NCI-H345 treated with DMSO at 0.1 percent for 48 hours (cell line): Measurements from ENCODE around the gene UBAP1L.

Experiments
- DNase-seq: peaks from one replicate; lab custom pipeline; 2025; ENCODE audit not compliant: unreplicated experiment; lab: John Stamatoyannopoulos, UW

UBAP1L gene

GRCh38 chr15:65067317-65067644, 47.7 kb downstream of the UBAP1L start:
- no peak for DNase-seq

GRCh38 chr15:65066635-65067316, 48.2 kb downstream of the UBAP1L start:
- DNase-seq: no peak

- DNase-seq: no peak
Measured at GRCh38 chr15:65066001-65066634, 48.9 kb downstream of the UBAP1L start.

DNA sequence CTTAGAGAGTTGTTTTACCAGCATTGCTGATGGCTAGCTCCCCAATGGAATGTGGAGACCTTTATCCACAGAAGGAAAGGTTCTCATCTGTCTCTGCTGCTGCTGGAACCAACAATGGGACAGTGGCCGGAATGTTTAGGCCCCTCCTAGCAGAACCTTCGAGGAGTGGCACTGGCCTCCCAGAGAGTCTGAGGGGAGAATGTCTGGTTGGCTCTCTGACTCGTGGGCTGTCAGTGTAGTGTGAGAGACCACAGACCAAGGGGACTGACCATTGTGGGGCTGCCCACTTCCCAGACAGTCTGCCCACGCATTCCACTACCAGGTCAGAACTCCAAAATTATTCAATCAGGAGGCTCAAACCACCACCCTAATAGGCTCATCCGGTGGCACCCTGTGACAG, 52.3 kb downstream of the UBAP1L start:
- no peak for DNase-seq

GRCh38 chr15:65062061-65062460, 52.9 kb downstream of the UBAP1L start:
- no peak for DNase-seq

DNA sequence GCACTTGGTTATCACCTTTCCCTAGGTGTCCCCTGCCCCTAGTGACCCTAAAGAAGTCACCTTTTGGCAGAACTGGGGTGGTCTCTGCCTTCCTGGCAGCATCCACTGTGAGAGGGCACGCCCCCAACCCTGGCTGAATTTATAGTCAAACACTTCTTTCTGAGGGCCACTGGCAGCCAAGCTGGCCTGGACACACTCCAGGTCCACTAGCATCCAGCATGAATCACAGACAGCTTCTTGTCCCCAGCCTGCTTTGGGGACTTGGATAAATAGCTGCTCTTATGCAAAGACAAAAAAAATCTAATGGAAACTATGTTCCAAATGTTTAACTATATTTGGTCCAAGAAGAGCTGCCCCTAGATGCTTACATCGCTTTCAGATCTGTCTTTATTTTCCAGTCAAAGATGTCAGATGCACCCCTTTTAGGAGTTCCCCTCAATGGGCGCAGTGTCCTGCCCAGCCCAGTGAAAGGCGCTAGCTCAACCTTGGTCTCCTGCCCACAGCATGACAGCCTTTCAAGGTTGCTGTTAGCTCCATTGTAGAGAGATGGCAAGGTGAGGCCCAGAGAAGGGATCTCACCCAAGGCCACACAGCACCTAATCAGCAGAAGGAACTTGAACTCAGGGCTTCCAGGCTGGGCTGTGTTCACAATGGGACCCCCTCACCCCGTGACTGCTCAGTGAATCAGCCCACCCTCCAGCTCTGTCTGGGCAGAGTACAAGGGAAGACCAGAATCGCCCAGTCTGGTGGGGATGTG, 54.2 kb downstream of the UBAP1L start:
- DNase-seq: no peak

DNA sequence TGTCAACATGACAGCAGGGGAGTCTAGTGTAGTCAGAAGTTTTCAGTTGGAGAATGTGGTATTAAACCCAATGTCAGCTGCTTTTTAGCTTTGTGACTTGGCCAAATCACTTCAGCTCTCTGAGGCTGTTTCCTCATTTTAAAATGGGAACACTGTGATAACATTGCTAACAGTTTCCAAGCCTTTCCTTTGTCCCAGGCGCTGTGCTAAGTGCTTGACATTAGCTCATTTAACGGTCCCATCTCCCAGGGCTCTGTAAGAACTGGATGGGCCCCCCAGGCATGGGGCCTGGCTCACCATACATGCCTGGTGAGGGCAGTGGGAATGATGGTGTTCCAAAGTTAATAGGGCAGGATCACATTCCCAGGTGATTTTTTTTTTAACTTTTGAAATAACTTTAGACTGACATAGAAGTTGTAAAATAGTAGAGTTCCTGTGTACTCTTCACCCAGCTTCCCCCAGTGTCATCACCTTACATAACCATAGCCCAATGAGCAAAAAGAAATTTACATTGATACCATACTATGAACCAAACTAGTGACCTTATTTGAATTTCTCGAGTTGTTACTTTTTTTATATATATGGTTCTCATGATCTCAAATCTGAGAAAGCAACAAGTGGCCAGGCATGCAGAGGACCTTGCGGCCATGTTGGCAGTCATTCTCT, 54.9 kb downstream of the UBAP1L start:
- DNase-seq: no peak

- no peak for DNase-seq
Measured at GRCh38 chr15:65059369-65059750, 55.6 kb downstream of the UBAP1L start.

- DNase-seq: no peak
Measured at GRCh38 chr15:65058394-65059368, 56.3 kb downstream of the UBAP1L start.

DNA sequence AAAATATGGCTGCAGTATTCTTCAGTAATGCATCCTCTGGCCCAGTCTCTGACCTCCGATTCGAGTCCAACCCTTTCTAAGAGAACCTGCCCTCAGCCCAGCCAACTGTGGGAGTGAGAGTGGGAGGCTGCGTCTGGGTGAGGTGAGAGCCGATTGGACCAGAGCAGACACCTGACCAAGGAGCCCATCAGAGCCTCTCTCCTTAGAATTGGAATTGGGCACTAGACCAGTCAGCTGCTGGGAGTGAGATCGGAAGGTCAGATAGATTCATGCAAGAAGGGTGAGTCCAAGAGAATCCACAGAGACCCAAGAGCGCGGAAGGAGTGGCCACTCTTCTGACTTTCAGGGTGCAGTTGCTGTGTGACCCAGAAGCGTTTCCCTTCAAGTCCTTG, 57.5 kb downstream of the UBAP1L start:
- DNase-seq: no peak

DNA sequence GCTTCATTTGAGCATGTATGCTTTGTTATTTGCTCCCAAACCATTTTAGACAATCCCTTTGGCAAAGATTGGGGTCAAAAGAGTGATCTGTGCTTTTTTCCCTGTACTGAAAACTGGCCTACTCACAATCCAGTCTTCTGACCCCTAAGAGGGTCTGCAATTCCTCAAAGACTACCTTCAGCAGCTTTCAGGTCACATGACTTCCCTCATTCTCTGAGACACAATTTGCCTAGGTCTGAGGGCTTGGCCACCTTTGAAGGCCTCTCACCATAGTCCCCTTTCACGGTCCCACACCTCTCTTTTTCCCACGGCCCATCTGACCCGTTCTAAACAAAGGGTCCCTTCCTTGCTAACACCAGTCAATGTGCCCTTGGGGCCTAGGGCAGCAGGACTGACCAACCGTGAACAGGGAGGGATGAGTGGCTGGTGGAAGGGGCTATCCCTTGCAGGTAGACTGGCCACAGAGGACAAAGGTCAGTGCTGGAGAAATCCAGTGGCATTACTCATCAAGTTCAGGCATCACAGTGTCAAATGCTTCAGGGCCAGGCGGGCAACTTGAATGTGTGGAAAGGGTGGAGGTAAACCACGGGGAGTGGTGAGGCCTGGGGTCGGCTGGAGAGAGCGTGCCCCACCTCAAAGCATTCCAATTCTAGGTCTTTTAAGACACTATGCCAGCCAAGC, 58.0 kb downstream of the UBAP1L start:
- DNase-seq: no peak

DNA sequence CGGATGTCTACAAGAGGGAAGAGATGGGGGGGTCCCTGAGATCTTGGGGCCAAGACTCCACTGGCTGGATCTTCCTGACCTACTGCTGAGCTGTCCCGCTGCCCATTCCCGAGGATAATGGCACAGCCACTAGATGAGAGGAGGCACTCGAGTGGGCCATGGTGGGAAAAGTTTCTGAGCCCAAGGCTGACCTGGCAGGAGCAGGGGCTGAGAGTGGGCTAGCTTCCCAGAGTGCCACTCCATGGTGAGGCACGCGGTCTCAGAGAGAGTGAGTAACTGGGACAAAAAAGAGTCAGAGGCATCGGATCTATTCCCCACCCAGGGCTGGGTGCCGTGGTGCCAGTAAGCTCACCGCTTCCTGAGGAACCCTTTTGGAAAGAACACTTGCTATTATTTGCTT, 58.9 kb downstream of the UBAP1L start:
- no peak for DNase-seq

GRCh38 chr15:65055201-65055870, 59.7 kb downstream of the UBAP1L start:
- DNase-seq: no peak

- peak; percentile 18 for DNase-seq
Measured at GRCh38 chr15:65054333-65055200, 60.4 kb downstream of the UBAP1L start.

DNA sequence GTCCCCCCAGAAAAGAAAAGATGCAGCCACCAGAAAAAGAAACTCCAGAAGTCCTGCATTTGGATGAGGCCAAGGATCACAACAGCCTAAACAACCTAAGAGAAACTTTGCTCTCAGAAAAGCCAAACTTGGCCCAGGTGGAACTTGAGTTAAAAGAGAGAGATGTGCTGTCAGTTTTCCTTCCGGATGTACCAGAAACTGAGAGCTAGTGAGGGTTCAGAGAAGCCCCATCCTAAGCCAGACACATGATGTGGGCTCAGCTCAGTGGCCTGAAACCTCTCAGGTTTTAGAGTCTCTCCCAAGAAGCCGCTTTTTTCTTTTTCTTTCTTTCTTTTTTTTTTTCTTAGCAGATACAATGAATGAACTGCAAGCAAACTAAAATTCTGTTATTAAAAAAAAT, 62.0 kb downstream of the UBAP1L start:
- no peak for DNase-seq

- DNase-seq: no peak
Measured at GRCh38 chr15:65051266-65051665, 63.7 kb downstream of the UBAP1L start.

DNA sequence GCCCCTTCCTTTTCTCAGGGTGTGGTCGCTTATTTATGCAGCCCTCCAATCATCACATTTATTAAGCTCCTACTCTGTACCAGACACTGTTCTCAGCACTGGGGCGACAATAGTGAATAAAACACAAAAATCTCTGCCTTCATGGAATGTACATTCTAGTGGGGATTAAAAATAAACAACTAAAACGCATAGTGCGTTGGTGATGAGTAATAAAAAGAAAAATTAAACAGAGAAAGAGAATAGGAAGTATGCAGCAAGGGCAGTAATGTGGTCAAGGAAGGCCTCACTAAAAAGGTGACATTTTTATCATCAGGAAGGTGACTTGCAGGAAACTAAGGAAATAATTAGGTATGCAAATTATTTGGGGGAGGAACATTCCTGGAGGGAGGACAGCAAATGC, 64.7 kb downstream of the UBAP1L start:
- no peak for DNase-seq

GRCh38 chr15:65049418-65049840, 65.6 kb downstream of the UBAP1L start:
- DNase-seq: peak; percentile 88

DNA sequence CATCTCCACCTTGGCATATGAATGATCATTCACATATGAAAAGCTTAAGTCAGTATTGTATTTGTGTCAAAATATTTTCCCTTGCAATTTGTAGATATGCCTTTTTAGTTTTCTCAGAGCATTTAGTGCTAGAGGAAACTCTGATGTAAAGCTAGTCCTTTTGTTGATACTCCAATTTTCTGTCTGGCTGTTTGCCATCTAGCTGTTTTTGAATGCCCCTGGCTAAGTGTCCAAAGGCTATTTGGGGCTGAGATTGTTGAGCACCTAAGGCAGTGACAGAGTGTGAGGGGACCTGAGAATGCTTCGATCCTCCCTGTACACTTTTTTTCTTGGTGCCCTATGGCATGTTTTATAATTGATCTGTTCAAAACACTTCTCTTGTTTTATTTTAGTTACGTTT, 66.8 kb downstream of the UBAP1L start:
- no peak for DNase-seq
